ENCODE measurements around the gene ASB2.

Gene ASB2

GRCh38 chr14:93964281-93964680 lies 12.1 kb downstream of the ASB2 start:
- H3K4me3 ChIP-seq (ENCODE audit: low read depth, low read length): no peak overlapping the region
- no peak for TF ChIP-seq CTCF (IDR thresholded peaks at IDR 0.05; ENCODE audit: low read depth, low read length, missing control alignments)
- H3K27me3 ChIP-seq (replicated peaks): no peaks in the 10 kb centered on the region
- H3K27ac ChIP-seq: no peak overlapping the region
- in situ Hi-C loops (cut with HindIII; ENCODE audit: low pct_ligation_motif_present, low sequenced_read_pairs): no loop called here
- no peak for DNase-seq
- no peaks in the 10 kb centered on the region for H3K36me3 ChIP-seq (replicated peaks)

- no peaks in the 10 kb centered on the region for H3K36me3 ChIP-seq (replicated peaks)
- no peak for TF ChIP-seq CTCF (IDR thresholded peaks at IDR 0.05; ENCODE audit: low read depth, low read length, missing control alignments)
- no peak for DNase-seq
- in situ Hi-C loops (cut with HindIII; ENCODE audit: low pct_ligation_motif_present, low sequenced_read_pairs): no loop called here
- H3K4me3 ChIP-seq (ENCODE audit: low read depth, low read length): no peak overlapping the region
- H3K27me3 ChIP-seq (replicated peaks): no peaks in the 10 kb centered on the region
- no peak overlapping the region for H3K27ac ChIP-seq
Observed at GRCh38 chr14:93963692-93964091, 12.7 kb downstream of the ASB2 start.

GRCh38 chr14:93962701-93963601 lies 13.4 kb downstream of the ASB2 start:
- DNase-seq: no peak
- Histone ChIP-seq H3K4me3 (ENCODE audit: low read depth, low read length) (no peak overlapping the region), H3K27me3 (replicated peaks) (no peaks in the 10 kb centered on the region), H3K36me3 (replicated peaks) (no peaks in the 10 kb centered on the region), H3K27ac (no peak overlapping the region)
- in situ Hi-C loops (cut with HindIII; ENCODE audit: low pct_ligation_motif_present, low sequenced_read_pairs): no loop called here
- TF ChIP-seq CTCF (IDR thresholded peaks at IDR 0.05; ENCODE audit: low read depth, low read length, missing control alignments): no peak

- H3K4me3 ChIP-seq (ENCODE audit: low read depth, low read length): no peak overlapping the region
- TF ChIP-seq CTCF (IDR thresholded peaks at IDR 0.05; ENCODE audit: low read depth, low read length, missing control alignments): no peak
- H3K36me3 ChIP-seq (replicated peaks): no peaks in the 10 kb centered on the region
- H3K27me3 ChIP-seq (replicated peaks): no peaks in the 10 kb centered on the region
- DNase-seq: no peak
- in situ Hi-C loops (cut with HindIII; ENCODE audit: low pct_ligation_motif_present, low sequenced_read_pairs): no loop called here
- no peak overlapping the region for H3K27ac ChIP-seq
Observed at GRCh38 chr14:93961620-93962019, 14.8 kb downstream of the ASB2 start.

- Histone ChIP-seq H3K4me3 (ENCODE audit: low read depth, low read length) (no peak overlapping the region), H3K36me3 (replicated peaks) (no peaks in the 10 kb centered on the region), H3K27ac (no peak overlapping the region), H3K27me3 (replicated peaks) (no peaks in the 10 kb centered on the region)
- in situ Hi-C loops (cut with HindIII; ENCODE audit: low pct_ligation_motif_present, low sequenced_read_pairs): no loop called here
- DNase-seq: no peak
- TF ChIP-seq CTCF (IDR thresholded peaks at IDR 0.05; ENCODE audit: low read depth, low read length, missing control alignments): no peak
Observed at GRCh38 chr14:93960774-93961438, 15.5 kb downstream of the ASB2 start.
